Adrenal gland (tissue), 12 donors: ENCODE results near the gene LRP1B. TPM values are rescaled to one million over a fixed set of nuclear protein-coding genes. Genes with fewer than 3 reads are reported as not detected.

Experiments
- DNase-seq, 7 donors: peaks; one replicate each; pipeline ENCODE4 v3.0.0-alpha.2; 2019 to 2020
- H3K27ac ChIP-seq, 5 donors: fragments of 200-600 bp; sonication (generic) in 4 of 5; 1 replicate in 3 of 5; 2 replicates in 2 of 5; pipeline versions ENCODE4 v1.5.1 to v1.8.0; 2016 to 2020; ENCODE audit warnings: mild to moderate bottlenecking in 1 of 5
- H3K27me3 ChIP-seq: fragments of 200-600 bp; 2 replicates; pipeline ENCODE4 v1.8.0; 2021
- H3K36me3 ChIP-seq, 2 donors: fragments of 200-600 bp; replicated peaks in 1 of 2; 1 replicate in 1 of 2; 2 replicates in 1 of 2; pipeline versions ENCODE4 v1.5.1 to v1.8.0; 2018 to 2022
- H3K4me1 ChIP-seq, 2 donors: fragments of 200-600 bp; replicated peaks in 1 of 2; 1 replicate in 1 of 2; 2 replicates in 1 of 2; pipeline versions ENCODE4 v1.5.1 to v1.8.0; 2018 to 2021
- H3K4me3 ChIP-seq, 4 donors: fragments of 200-600 bp; sonication (generic) in 3 of 4; one replicate each; pipeline ENCODE4 v1.5.1; 2016 to 2018
- H3K9me3 ChIP-seq, 3 donors: fragments of 200-600 bp; sonication (generic) in 1 of 3; replicated peaks in 1 of 3; 1 replicate in 2 of 3; 2 replicates in 1 of 3; pipeline versions ENCODE4 v1.5.1 to v1.8.0; 2016 to 2021
- POLR2A ChIP-seq, 2 donors: fragments of 450-650 bp; IDR thresholded peaks; one replicate each; pipeline ENCODE4 v1.6.1; 2017; ENCODE audit warnings: antibody characterized with exemption in 2 of 2, mild to moderate bottlenecking in 2 of 2, moderate library complexity in 1 of 2
- WGBS, 4 donors: extraction: QIAGEN DNeasy Blood & Tissue Kit in 2 of 4; methylation state at CpG; one replicate each; pipeline versions ENCODE4 v1.1.5 to v1.1.7; 2013 to 2017; 5-methylcytosine and 5-hydroxymethylcytosine counted together
- intact Hi-C, 2 donors: fragments of 100-400 bp; cut with DNase I; formaldehyde crosslinking; loops; one replicate each; pipeline versions ENCODE4 v1.14.1 to v1.15.0; 2022 to 2023
- polyA plus RNA-seq, 3 donors: library from polyadenylated mRNA; stranded (reverse); fragments of 200-250 nt in 2 of 3; fragments of 350-450 nt in 1 of 3; fragmentation: Illumina TruSeq in 1 of 3; extraction: RNeasy Lipid Tissue Mini Kit (QIAGEN cat#74804) in 1 of 3; gene quantifications; one replicate each; pipeline ENCODE4 v1.2.3, GENCODE V29; 2013 to 2014
- total RNA-seq, 9 donors: library from RNA; depleted of rRNA in 4 of 9; stranded (reverse); fragments of >200 nt in 4 of 9; fragments of 120-200 nt in 1 of 9; fragmentation: NEBNext Ultra II Directional in 1 of 9; extraction: Animal tissue kit (Norgen Biotek cat#: 25700) in 1 of 9; gene quantifications; one replicate each; pipeline versions ENCODE4 v1.1.0 to v1.2.4, GENCODE V29; 2013 to 2023
- TF ChIP-seq, protein P1 (sequence below), 6 experiments: fragments of 450-650 bp in 4 of 6; fragments of 200-600 bp in 2 of 6; sonication (generic) in 1 of 6; IDR thresholded peaks; 1 replicate in 5 of 6; 2 replicates in 1 of 6; pipeline versions ENCODE4 v1.5.1 to v1.8.0; 2016 to 2021; ENCODE audit warnings: antibody characterized with exemption in 6 of 6, mild to moderate bottlenecking in 2 of 6, moderate library complexity in 1 of 6
- donor health status: healthy with polysubstance abuse.
- donor health status: Bipolar disorder and iron deficiency.
- donor health status: DM: yes; HTN: yes; CAD: no.
- donor health status: DM: no; HTN: no; CAD: no.
- donor health status: DM: no; HTN: no; CAD: no.
- donor health status: DM: yes; HTN: yes; CAD: no.

The LRP1B gene
- total and polyA plus RNA-seq, 12 donors: 0.84 to 5.4 (median 2.1) TPM

DNA sequence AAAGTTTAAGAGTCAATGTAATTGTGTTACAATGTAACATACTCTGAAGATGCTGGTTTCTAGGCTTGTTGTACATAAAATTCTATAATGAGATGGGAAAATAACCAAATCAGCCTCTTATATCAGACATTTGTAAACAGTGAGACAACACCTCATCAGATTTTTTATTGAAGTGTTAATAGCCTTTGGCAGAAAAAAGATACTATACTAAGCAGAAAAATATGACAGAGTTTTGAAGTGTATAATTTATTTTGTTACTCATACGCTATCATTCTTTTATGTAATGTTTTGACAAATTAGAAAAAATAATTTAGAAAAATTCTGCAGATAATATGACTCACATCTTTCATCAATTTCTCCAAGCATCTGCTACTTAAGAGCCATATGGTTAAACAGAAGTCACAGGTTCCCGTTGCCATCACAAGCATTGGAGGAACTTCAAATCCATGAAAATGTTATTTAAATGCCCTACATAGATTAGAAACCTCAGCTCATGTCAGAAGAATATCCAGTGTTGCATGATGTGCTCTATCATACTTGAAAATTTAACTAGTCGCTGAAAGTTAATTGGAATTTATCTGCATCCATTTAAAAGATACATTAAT, 535.4 kb downstream of the LRP1B start:
- TF ChIP-seq, protein P1, sequence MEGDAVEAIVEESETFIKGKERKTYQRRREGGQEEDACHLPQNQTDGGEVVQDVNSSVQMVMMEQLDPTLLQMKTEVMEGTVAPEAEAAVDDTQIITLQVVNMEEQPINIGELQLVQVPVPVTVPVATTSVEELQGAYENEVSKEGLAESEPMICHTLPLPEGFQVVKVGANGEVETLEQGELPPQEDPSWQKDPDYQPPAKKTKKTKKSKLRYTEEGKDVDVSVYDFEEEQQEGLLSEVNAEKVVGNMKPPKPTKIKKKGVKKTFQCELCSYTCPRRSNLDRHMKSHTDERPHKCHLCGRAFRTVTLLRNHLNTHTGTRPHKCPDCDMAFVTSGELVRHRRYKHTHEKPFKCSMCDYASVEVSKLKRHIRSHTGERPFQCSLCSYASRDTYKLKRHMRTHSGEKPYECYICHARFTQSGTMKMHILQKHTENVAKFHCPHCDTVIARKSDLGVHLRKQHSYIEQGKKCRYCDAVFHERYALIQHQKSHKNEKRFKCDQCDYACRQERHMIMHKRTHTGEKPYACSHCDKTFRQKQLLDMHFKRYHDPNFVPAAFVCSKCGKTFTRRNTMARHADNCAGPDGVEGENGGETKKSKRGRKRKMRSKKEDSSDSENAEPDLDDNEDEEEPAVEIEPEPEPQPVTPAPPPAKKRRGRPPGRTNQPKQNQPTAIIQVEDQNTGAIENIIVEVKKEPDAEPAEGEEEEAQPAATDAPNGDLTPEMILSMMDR (IDR thresholded peaks at IDR 0.05): no peak
- no peak for TF ChIP-seq POLR2A (IDR thresholded peaks at IDR 0.05)
- no peaks in the 10 kb centered on the region for H3K27me3 ChIP-seq
- WGBS, 4 donors: 73 to 84% (median 78%) methylated on average over 3 of the region's 3 CpGs

DNA sequence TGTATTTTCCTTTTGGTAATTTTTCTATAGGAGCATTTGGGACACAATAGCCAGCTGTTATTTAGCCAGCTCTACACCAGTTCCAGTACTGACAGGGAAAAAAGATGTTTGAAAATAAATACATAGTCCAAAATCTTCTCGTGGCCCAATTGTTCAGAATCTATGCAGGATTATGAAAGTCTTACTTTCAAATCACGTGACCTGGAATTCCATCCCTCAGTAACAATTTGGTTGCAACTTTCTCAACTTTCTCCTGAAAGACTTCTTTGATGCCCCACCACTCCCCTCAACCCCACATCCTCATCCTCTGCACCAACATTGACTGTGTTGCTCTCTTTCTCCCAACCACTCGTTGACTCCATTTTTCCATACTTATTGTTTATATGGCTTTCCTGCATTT, 539.0 kb downstream of the LRP1B start:
- intact Hi-C loops: no loop called here
- DNase-seq: no peak
- H3K4me3 ChIP-seq: no peak overlapping the region
- no peaks in the 10 kb centered on the region for H3K4me1 ChIP-seq
- 55 to 90% (median 72%) methylated on average over 3 of the region's 3 CpGs for WGBS, 4 donors
- H3K9me3 ChIP-seq: no peaks in the 10 kb centered on the region
- no peaks in the 10 kb centered on the region for H3K27me3 ChIP-seq
- no peak overlapping the region for H3K27ac ChIP-seq
- TF ChIP-seq, protein P1 (IDR thresholded peaks at IDR 0.05): no peak
- no peaks in the 10 kb centered on the region for H3K36me3 ChIP-seq

More for the DNA sequence above, 535.4 kb downstream of the LRP1B start:
- Histone ChIP-seq H3K9me3 (no peaks in the 10 kb centered on the region), H3K4me1 (no peaks in the 10 kb centered on the region), H3K4me3 (no peak overlapping the region), H3K36me3 (no peaks in the 10 kb centered on the region), H3K27ac (no peak overlapping the region)
- intact Hi-C loops: no loop called here
- no peak for DNase-seq

DNA sequence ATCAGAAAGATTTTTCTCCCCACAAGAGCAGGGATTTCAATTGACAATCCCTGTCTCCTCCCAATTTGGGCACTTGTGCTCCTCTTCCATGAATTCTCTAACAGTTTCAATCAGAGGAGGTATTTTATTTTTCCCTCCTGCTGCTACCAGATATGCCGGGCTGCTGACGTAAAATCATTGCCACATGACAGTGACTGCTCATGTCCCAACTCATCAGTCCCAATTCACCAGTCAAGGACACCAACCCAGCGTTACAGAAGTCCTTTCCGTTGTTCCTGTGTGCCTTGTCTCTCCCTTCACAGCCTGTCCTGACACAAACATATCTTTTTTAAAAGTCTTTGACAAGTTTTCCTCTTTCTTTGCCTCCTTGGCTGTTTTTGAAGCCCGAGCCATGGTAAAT, 540.2 kb downstream of the LRP1B start:
- TF ChIP-seq, protein P1 (IDR thresholded peaks at IDR 0.05): no peak
- TF ChIP-seq POLR2A (IDR thresholded peaks at IDR 0.05): no peak
- Histone ChIP-seq H3K36me3 (no peaks in the 10 kb centered on the region), H3K27me3 (no peaks in the 10 kb centered on the region), H3K27ac (no peak overlapping the region), H3K9me3 (no peaks in the 10 kb centered on the region), H3K4me3 (no peak overlapping the region), H3K4me1 (no peaks in the 10 kb centered on the region)
- DNase-seq: peak in 2 of 7 donors; percentile 10 to 20
- intact Hi-C loops: no loop called here
- WGBS, 4 donors: 65 to 73% (median 69%) methylated on average over 5 of the region's 5 CpGs

DNA sequence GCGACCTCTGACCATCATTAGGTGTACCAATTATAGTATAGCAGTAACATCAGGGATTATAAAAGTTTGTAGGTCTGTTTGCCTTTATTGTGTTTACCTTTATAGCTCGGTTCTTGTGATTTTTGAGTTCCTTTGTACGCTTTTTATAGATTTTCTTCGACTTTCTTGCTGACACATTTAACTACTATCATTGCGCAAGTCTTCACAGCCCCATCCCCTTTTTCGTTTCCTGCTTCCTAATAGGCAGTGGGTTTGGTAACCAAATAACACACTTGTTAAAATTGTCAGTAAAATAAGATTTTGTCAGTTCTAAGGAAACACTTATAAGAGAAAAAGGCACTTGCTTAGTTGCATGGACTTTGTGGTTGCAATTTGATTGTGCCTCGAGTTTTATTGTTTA, 541.5 kb downstream of the LRP1B start:
- TF ChIP-seq, protein P1 (IDR thresholded peaks at IDR 0.05): no peak
- TF ChIP-seq POLR2A (IDR thresholded peaks at IDR 0.05): no peak
- intact Hi-C loops: no loop called here
- WGBS, 4 donors: 79 to 82% (median 80%) methylated on average over 7 of the region's 7 CpGs

More for the DNA sequence above, 541.5 kb downstream of the LRP1B start:
- H3K4me3 ChIP-seq: no peak overlapping the region
- DNase-seq: no peak
- no peaks in the 10 kb centered on the region for H3K4me1 ChIP-seq
- H3K27me3 ChIP-seq: no peaks in the 10 kb centered on the region
- no peaks in the 10 kb centered on the region for H3K9me3 ChIP-seq
- H3K36me3 ChIP-seq: no peaks in the 10 kb centered on the region
- H3K27ac ChIP-seq: no peak overlapping the region
